ENCODE data around the gene STK25.

The STK25 gene

GRCh38 chr2:241508240-241509154 is at the start of gene STK25:
Gene STK25 (minus strand): TSS chr2:241508584. CDS start chr2:241508035, 549 bp downstream.
- DNase-seq, result peak; percentile 97

GRCh38 chr2:241556746-241557145 is 48.4 kb upstream of the STK25 start:
- no peak for DNase-seq

- no peak for DNase-seq
These were observed 47.3 kb upstream of the STK25 start for GRCh38 chr2:241555711-241556110.

GRCh38 chr2:241554610-241555322 is 46.4 kb upstream of the STK25 start:
- DNase-seq, result no peak

- no peak for DNase-seq
These were observed 45.6 kb upstream of the STK25 start for GRCh38 chr2:241553981-241554380.

- DNase-seq, result no peak
These were observed 45.1 kb upstream of the STK25 start for GRCh38 chr2:241553512-241553830.

- no peak for DNase-seq
These were observed 43.8 kb upstream of the STK25 start for GRCh38 chr2:241551998-241552737.

GRCh38 chr2:241551599-241551997 is 43.2 kb upstream of the STK25 start:
- DNase-seq, result no peak

- no peak for DNase-seq
These were observed 42.5 kb upstream of the STK25 start for GRCh38 chr2:241550616-241551580.

GRCh38 chr2:241548451-241548835 is 40.1 kb upstream of the STK25 start:
- DNase-seq, result no peak

GRCh38 chr2:241547781-241548450 is 39.5 kb upstream of the STK25 start:
- DNase-seq, result no peak

- no peak for DNase-seq
These were observed 38.6 kb upstream of the STK25 start for GRCh38 chr2:241546771-241547498.

- no peak for DNase-seq
These were observed 37.4 kb upstream of the STK25 start for GRCh38 chr2:241545523-241546473.

GRCh38 chr2:241545106-241545505 is 36.7 kb upstream of the STK25 start:
- no peak for DNase-seq

- DNase-seq, result no peak
These were observed 33.9 kb upstream of the STK25 start for GRCh38 chr2:241542278-241542605.

GRCh38 chr2:241541564-241542277 is 33.3 kb upstream of the STK25 start:
- no peak for DNase-seq

- DNase-seq, result peak; percentile 44
These were observed 32.6 kb upstream of the STK25 start for GRCh38 chr2:241540771-241541561.

GRCh38 chr2:241540401-241540770 is 32.0 kb upstream of the STK25 start:
- no peak for DNase-seq

All from NCI-H774 (cell line).